ENCODE measurements around the gene ACIN1.

Gene ACIN1

GRCh38 chr14:23099212-23099861 is 4.4 kb upstream of the ACIN1 start:
- Histone ChIP-seq H3K4me3 (replicated peaks; ENCODE audit: insufficient read depth, low read length) (no peak overlapping the region), H3K27ac (replicated peaks) (no peak overlapping the region), H3K27me3 (ENCODE audit: insufficient read depth, poor library complexity, severe bottlenecking) (no peaks in the 10 kb centered on the region)
- DNase-seq (ENCODE audit: low read depth in 1 of 2, low spot score in 1 of 2) = no peak
- no peak for TF ChIP-seq GABPA (IDR thresholded peaks at IDR 0.05; ENCODE audit: low read depth)
- TF ChIP-seq REST (IDR thresholded peaks at IDR 0.05; ENCODE audit: insufficient replicate concordance, low read depth) = no peak

- Histone ChIP-seq H3K27ac (replicated peaks) (no peak overlapping the region), H3K4me3 (replicated peaks; ENCODE audit: insufficient read depth, low read length) (no peak overlapping the region), H3K27me3 (ENCODE audit: insufficient read depth, poor library complexity, severe bottlenecking) (no peaks in the 10 kb centered on the region)
- TF ChIP-seq POLR2AphosphoS5 (IDR thresholded peaks at IDR 0.05; ENCODE audit: low read depth) (no peak), SPI1 (IDR thresholded peaks at IDR 0.05; ENCODE audit: borderline replicate concordance, low read depth) (no peak), REST (IDR thresholded peaks at IDR 0.05; ENCODE audit: insufficient replicate concordance, low read depth) (no peak), GABPA (IDR thresholded peaks at IDR 0.05; ENCODE audit: low read depth) (no peak), CTCF (IDR thresholded peaks at IDR 0.05; ENCODE audit: insufficient read depth, low read length) (no peak)
- DNase-seq (ENCODE audit: low read depth in 1 of 2, low spot score in 1 of 2) = no peak
These were observed 2.9 kb upstream of the ACIN1 start for GRCh38 chr14:23097786-23098185.

GRCh38 chr14:23095196-23096108 is 516 bp upstream of the ACIN1 start, which contains the start of gene C14orf119:
Gene C14orf119, plus strand, starts transcription at chr14:23095505. Its CDS starts 2,154 bp downstream, at chr14:23097659.
- TF ChIP-seq POLR2AphosphoS5 (IDR thresholded peaks at IDR 0.05; ENCODE audit: low read depth) = peak; percentile 24; the same call in 1 of the 2 replicates
- TF ChIP-seq GABPA (IDR thresholded peaks at IDR 0.05; ENCODE audit: low read depth) = 0 out of 2 replicates have a peak, but pooled peaks have one; percentile 25
- peak; percentile 29 for TF ChIP-seq REST (IDR thresholded peaks at IDR 0.05; ENCODE audit: insufficient replicate concordance, low read depth)
- no peak for TF ChIP-seq CTCF (IDR thresholded peaks at IDR 0.05; ENCODE audit: insufficient read depth, low read length)
- TF ChIP-seq SPI1 (IDR thresholded peaks at IDR 0.05; ENCODE audit: borderline replicate concordance, low read depth) = peak; percentile 32; the same call in 1 of the 2 replicates
- Histone ChIP-seq H3K4me3 (replicated peaks; ENCODE audit: insufficient read depth, low read length) (peak within 1 kb of the TSS; percentile 88), H3K27me3 (ENCODE audit: insufficient read depth, poor library complexity, severe bottlenecking) (no peaks in the 10 kb centered on the region), H3K27ac (replicated peaks) (peak within 1 kb of the TSS; percentile 97)
- DNase-seq (ENCODE audit: low read depth in 1 of 2, low spot score in 1 of 2) = peak; percentile 97 to 100
